Adrenal gland (tissue), 12 donors: ENCODE measurements around the gene KRT76. TPM values are rescaled to one million over a fixed set of nuclear protein-coding genes. Genes with fewer than 3 reads are reported as not detected.

Experiments used
- DNase-seq, 7 donors: peaks; one replicate each; pipeline ENCODE4 v3.0.0-alpha.2; 2019 to 2020
- H3K27ac ChIP-seq, 5 donors: fragments of 200-600 bp; sonication (generic) in 4 of 5; 1 replicate in 3 of 5; 2 replicates in 2 of 5; pipeline versions ENCODE4 v1.5.1 to v1.8.0; 2016 to 2020; ENCODE audit warnings: mild to moderate bottlenecking in 1 of 5
- H3K27me3 ChIP-seq: fragments of 200-600 bp; 2 replicates; pipeline ENCODE4 v1.8.0; 2021
- H3K36me3 ChIP-seq, 2 donors: fragments of 200-600 bp; replicated peaks in 1 of 2; 1 replicate in 1 of 2; 2 replicates in 1 of 2; pipeline versions ENCODE4 v1.5.1 to v1.8.0; 2018 to 2022
- H3K4me1 ChIP-seq, 2 donors: fragments of 200-600 bp; replicated peaks in 1 of 2; 1 replicate in 1 of 2; 2 replicates in 1 of 2; pipeline versions ENCODE4 v1.5.1 to v1.8.0; 2018 to 2021
- H3K4me3 ChIP-seq, 4 donors: fragments of 200-600 bp; sonication (generic) in 3 of 4; one replicate each; pipeline ENCODE4 v1.5.1; 2016 to 2018
- H3K9me3 ChIP-seq, 3 donors: fragments of 200-600 bp; sonication (generic) in 1 of 3; replicated peaks in 1 of 3; 1 replicate in 2 of 3; 2 replicates in 1 of 3; pipeline versions ENCODE4 v1.5.1 to v1.8.0; 2016 to 2021
- CTCF ChIP-seq, 6 experiments: fragments of 450-650 bp in 4 of 6; fragments of 200-600 bp in 2 of 6; sonication (generic) in 1 of 6; IDR thresholded peaks; 1 replicate in 5 of 6; 2 replicates in 1 of 6; pipeline versions ENCODE4 v1.5.1 to v1.8.0; 2016 to 2021; ENCODE audit warnings: antibody characterized with exemption in 6 of 6, mild to moderate bottlenecking in 2 of 6, moderate library complexity in 1 of 6
- POLR2A ChIP-seq, 2 donors: fragments of 450-650 bp; IDR thresholded peaks; one replicate each; pipeline ENCODE4 v1.6.1; 2017; ENCODE audit warnings: antibody characterized with exemption in 2 of 2, mild to moderate bottlenecking in 2 of 2, moderate library complexity in 1 of 2
- WGBS, 4 donors: extraction: QIAGEN DNeasy Blood & Tissue Kit in 2 of 4; methylation state at CpG; one replicate each; pipeline versions ENCODE4 v1.1.5 to v1.1.7; 2013 to 2017; 5-methylcytosine and 5-hydroxymethylcytosine counted together
- intact Hi-C, 2 donors: fragments of 100-400 bp; cut with DNase I; formaldehyde crosslinking; loops; one replicate each; pipeline versions ENCODE4 v1.14.1 to v1.15.0; 2022 to 2023
- polyA plus RNA-seq, 3 donors: library from polyadenylated mRNA; stranded (reverse); fragments of 200-250 nt in 2 of 3; fragments of 350-450 nt in 1 of 3; fragmentation: Illumina TruSeq in 1 of 3; extraction: RNeasy Lipid Tissue Mini Kit (QIAGEN cat#74804) in 1 of 3; gene quantifications; one replicate each; pipeline ENCODE4 v1.2.3, GENCODE V29; 2013 to 2014
- total RNA-seq, 9 donors: library from RNA; depleted of rRNA in 4 of 9; stranded (reverse); fragments of >200 nt in 4 of 9; fragments of 120-200 nt in 1 of 9; fragmentation: NEBNext Ultra II Directional in 1 of 9; extraction: Animal tissue kit (Norgen Biotek cat#: 25700) in 1 of 9; gene quantifications; one replicate each; pipeline versions ENCODE4 v1.1.0 to v1.2.4, GENCODE V29; 2013 to 2023
- donor health status: healthy with polysubstance abuse.
- donor health status: Bipolar disorder and iron deficiency.
- donor health status: DM: yes; HTN: yes; CAD: no.
- donor health status: DM: no; HTN: no; CAD: no.
- donor health status: DM: no; HTN: no; CAD: no.
- donor health status: DM: yes; HTN: yes; CAD: no.

KRT76 gene
- total and polyA plus RNA-seq, 12 donors: not detected

GRCh38 chr12:52756281-52756960, 20.7 kb downstream of the KRT76 start:
- H3K27ac ChIP-seq: no peak overlapping the region
- intact Hi-C loops: no loop called here
- no peaks in the 10 kb centered on the region for H3K36me3 ChIP-seq
- DNase-seq: no peak
- no peak overlapping the region for H3K4me3 ChIP-seq
- TF ChIP-seq POLR2A (IDR thresholded peaks at IDR 0.05) (no peak), CTCF (IDR thresholded peaks at IDR 0.05) (no peak)
- WGBS, 4 donors: 72 to 82% (median 74%) methylated on average over 8 of the region's 8 CpGs
- no peaks in the 10 kb centered on the region for H3K4me1 ChIP-seq
- no peaks in the 10 kb centered on the region for H3K9me3 ChIP-seq
- H3K27me3 ChIP-seq: no peaks in the 10 kb centered on the region

- intact Hi-C loops: no loop called here
- no peak for DNase-seq
- no peaks in the 10 kb centered on the region for H3K36me3 ChIP-seq
- H3K27ac ChIP-seq: no peak overlapping the region
- TF ChIP-seq CTCF (IDR thresholded peaks at IDR 0.05) (no peak), POLR2A (IDR thresholded peaks at IDR 0.05) (no peak)
- WGBS, 4 donors: 78 to 82% (median 81%) methylated on average over 3 of the region's 3 CpGs
- no peak overlapping the region for H3K4me3 ChIP-seq
- no peaks in the 10 kb centered on the region for H3K9me3 ChIP-seq
- no peaks in the 10 kb centered on the region for H3K4me1 ChIP-seq
- H3K27me3 ChIP-seq: no peaks in the 10 kb centered on the region
These were observed 21.6 kb downstream of the KRT76 start for GRCh38 chr12:52755533-52755932.

GRCh38 chr12:52754135-52754534, 23.0 kb downstream of the KRT76 start:
- intact Hi-C loops: no loop called here
- Histone ChIP-seq H3K4me1 (no peaks in the 10 kb centered on the region), H3K36me3 (no peaks in the 10 kb centered on the region), H3K27me3 (no peaks in the 10 kb centered on the region), H3K27ac (no peak overlapping the region), H3K9me3 (no peaks in the 10 kb centered on the region), H3K4me3 (no peak overlapping the region)
- TF ChIP-seq POLR2A (IDR thresholded peaks at IDR 0.05) (no peak), CTCF (IDR thresholded peaks at IDR 0.05) (no peak)
- no peak for DNase-seq

- peaks cover 6% of the 10 kb centered on the region for H3K27me3 ChIP-seq
- no peak overlapping the region for H3K27ac ChIP-seq
- intact Hi-C loops: no loop called here
- WGBS, 4 donors: 64 to 83% (median 73%) methylated on average over 2 to 3 of the region's 3 CpGs
- TF ChIP-seq CTCF (IDR thresholded peaks at IDR 0.05) (no peak), POLR2A (IDR thresholded peaks at IDR 0.05) (no peak)
- no peak overlapping the region for H3K4me3 ChIP-seq
- H3K9me3 ChIP-seq: no peaks in the 10 kb centered on the region
- no peaks in the 10 kb centered on the region for H3K36me3 ChIP-seq
- H3K4me1 ChIP-seq: no peaks in the 10 kb centered on the region
- DNase-seq: no peak
These were observed 23.9 kb downstream of the KRT76 start for GRCh38 chr12:52753283-52753682.
